Myometrial cell (primary cell): ENCODE data around the gene PRM1. TPM values are rescaled to one million over a fixed set of nuclear protein-coding genes. Genes with fewer than 3 reads are reported as not detected.

ENCODE experiments used
- total RNA-seq: library from RNA; depleted of rRNA; stranded (reverse); fragments of >200 nt; gene quantifications from 2 replicates; pipeline ENCODE4 v1.2.3, GENCODE V29; 2015

The PRM1 gene
- not detected in 2 replicates for total RNA-seq

GRCh38 chr16:11280616-11281522 lies at the start of gene PRM1:
Gene PRM1, minus strand, starts transcription at chr16:11281330. Its CDS starts 92 bp downstream, at chr16:11281238.

GRCh38 chr16:11276143-11276895 lies 4.8 kb downstream of the PRM1 start, which contains the start of gene PRM2:
Gene PRM2, minus strand, starts transcription at chr16:11276480. Its CDS starts 110 bp downstream, at chr16:11276370.

DNA sequence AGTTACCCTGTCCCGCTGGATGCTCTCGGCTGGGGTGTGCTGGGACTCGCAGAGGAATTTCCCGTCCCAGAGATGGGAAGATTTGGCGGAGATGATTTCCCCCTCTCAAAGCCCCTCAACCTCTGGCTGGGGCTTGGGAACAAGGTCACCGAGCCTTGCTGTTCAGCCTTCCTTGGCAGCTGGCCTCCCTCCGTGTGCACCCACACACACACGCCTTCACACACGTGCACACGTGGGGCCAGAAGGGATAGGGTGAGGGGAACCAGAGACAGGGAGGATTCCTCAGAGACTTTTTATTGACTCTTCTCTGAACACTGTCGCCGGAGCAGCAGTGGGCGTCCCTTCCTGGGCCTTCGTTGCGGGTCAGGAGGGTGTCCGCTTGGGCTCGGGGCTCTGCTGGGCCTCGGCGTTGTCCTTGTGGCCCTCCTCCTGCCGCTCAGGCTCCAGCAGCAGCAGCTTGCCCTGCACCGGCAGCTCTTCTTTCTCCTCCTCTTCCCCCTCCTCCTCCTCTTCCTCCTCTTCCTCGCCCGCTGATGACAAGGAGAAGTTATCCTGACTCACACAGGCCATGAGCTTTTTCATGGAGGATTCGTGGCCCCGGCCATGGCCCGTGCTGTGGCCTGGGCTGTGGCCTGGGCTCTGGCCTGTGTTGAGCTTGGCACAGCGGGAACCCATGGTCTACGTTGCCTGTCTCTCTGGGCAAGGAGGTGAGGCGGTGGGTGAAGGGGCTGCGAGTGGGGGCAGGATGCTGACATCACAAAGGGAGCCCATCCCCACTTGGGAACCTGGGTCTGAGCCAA lies 8.0 kb downstream of the PRM1 start, which contains the start of gene PRM3:
Gene PRM3 (minus strand): TSS at position 709 of the 800 bp plus-strand sequence. CDS start 34 bp downstream, at position 675.

DNA sequence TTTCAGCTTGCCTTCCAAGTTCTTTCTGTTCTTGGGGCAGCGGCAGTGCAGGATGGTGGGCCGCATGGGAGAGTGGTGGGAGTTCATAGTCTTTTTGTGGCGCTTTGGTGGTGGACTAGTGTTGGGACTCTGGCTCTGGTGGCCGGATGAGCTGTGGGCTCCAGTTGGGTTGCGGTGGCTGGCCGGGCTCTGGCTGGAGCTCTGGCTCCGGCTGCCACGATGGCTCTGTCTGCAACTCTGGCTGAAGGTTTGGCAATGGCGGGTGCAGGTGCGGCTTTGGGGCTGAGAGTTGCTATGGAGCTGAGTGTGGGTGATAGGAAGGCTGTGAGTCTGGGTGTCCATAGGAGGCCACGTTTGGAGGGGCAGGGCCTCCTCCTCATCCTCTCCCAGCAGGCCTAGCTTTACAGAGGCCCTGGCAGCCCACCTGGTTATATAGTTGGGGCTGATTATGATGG lies 12.2 kb downstream of the PRM1 start, which contains the start of gene TNP2:
Gene TNP2 (minus strand): TSS at position 405 of the 455 bp plus-strand sequence. CDS start 63 bp downstream, at position 342.

DNA sequence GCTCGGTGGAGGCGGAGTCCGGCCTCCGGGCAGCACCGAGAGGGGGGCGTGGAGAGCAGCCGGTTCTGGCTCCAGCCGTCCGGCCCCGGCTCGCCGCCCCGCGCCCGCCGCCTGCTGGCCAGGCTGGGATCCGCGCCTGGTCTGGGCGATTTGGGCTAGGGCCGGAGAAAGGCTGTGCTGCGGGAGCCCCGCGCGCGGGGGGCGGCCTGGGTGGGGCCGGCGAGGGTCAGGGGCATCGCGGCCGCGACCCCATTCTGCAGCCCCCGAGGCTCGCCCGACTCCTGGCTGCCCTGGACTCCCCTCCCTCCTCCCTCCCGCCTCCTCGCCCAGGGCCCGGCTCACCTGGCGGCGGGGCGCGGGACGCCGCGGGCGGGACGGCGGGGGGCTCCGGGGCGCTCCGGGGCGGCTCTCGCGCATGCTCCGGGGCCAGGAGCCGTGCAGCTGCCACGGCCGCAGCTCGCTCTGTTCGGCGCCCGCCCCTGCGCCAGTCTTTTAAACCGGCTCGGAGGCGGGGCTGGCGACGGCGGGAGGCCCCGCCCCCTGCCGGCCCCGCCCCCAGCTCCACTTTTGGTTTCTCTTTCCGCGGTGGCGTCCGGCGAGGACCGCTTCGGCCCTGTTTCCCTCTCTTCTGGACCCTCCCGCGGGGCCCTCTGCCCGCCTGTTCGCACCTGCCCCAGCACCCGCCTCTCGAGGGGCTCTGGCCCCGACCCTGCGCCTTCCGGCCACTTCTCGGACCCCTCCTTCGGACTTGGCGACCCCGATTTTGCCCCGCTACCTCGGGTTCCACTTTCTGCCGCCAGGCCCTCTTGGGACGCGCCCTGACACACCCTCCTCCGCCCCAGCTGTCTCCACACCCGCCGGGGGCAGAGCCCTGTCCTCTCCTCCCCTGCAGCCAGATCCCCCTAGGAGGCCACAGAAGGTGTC lies 25.1 kb downstream of the PRM1 start, which contains the start of gene SOCS1:
Gene SOCS1 (minus strand): TSS at position 468 of the 924 bp plus-strand sequence. CDS start 726 bp downstream, outside the sequence.

Other genes starting within 250 kb of the PRM1 start
- 2.8 and 5.5 TPM in 2 replicates for gene SOCS1, start 25.1 kb downstream of the PRM1 start, total RNA-seq
- gene TNP2, start 12.0 kb downstream of the PRM1 start, total RNA-seq: not detected in 2 replicates
- not detected in 2 replicates for gene PRM3, start 7.7 kb downstream of the PRM1 start, total RNA-seq
- gene PRM2, start 4.8 kb downstream of the PRM1 start, total RNA-seq: not detected in 2 replicates
- gene RMI2, start 64.1 kb upstream of the PRM1 start, total RNA-seq: 15.6 and 21.4 TPM in 2 replicates